Dendritic cell treated with granulocyte-macrophage colony-stimulating factor and Interleukin-4, amounts not matched to agents 40 ng/mL and 50 ng/mL, for 4 days (primary cell): ENCODE measurements around the gene LRRC74A.

ENCODE experiments used
- H3K27ac Mint-ChIP-seq: one replicate; pipeline ENCODE4 v1.8.0; 2022; ENCODE audit warnings: mild to moderate bottlenecking, mixed read lengths
- H3K27me3 Mint-ChIP-seq: one replicate; pipeline ENCODE4 v1.8.0; 2022; ENCODE audit warnings: mild to moderate bottlenecking, mixed read lengths
- H3K36me3 Mint-ChIP-seq: one replicate; pipeline ENCODE4 v1.8.0; 2022; ENCODE audit warnings: low read depth, mixed read lengths
- H3K4me1 Mint-ChIP-seq: one replicate; pipeline ENCODE4 v1.8.0; 2022; ENCODE audit warnings: low read depth, mixed read lengths
- H3K4me3 Mint-ChIP-seq: one replicate; pipeline ENCODE4 v1.8.0; 2022; ENCODE audit warnings: mild to moderate bottlenecking, moderate library complexity, mixed read lengths
- H3K9me3 Mint-ChIP-seq: one replicate; pipeline ENCODE4 v1.8.0; 2022; ENCODE audit warnings: mixed read lengths
- intact Hi-C: fragments of 100-400 bp; cut with micrococcal nuclease; formaldehyde crosslinking; loops from one replicate; pipeline ENCODE4 v1.15.0; 2022

Gene LRRC74A

GRCh38 chr14:76784881-76785280 is 41.3 kb upstream of the LRRC74A start:
- intact Hi-C loops: loop anchor here (1.0 kb wide), 1 partner anchor 75 kb away; no protein-coding TSS in a partner anchor
- Mint-ChIP-seq H3K27me3 (no peaks in the 10 kb centered on the region), H3K36me3 (peaks cover 79% of the 10 kb centered on the region), H3K4me1 (peaks cover 53% of the 10 kb centered on the region), H3K27ac (no peak overlapping the region), H3K9me3 (no peaks in the 10 kb centered on the region), H3K4me3 (no peak overlapping the region)

GRCh38 chr14:76786601-76787000 is 39.6 kb upstream of the LRRC74A start:
- Mint-ChIP-seq H3K9me3 (no peaks in the 10 kb centered on the region), H3K27me3 (no peaks in the 10 kb centered on the region), H3K36me3 (peaks cover 79% of the 10 kb centered on the region), H3K27ac (no peak overlapping the region), H3K4me1 (peaks cover 36% of the 10 kb centered on the region), H3K4me3 (no peak overlapping the region)
- intact Hi-C loops: no loop called here

- no peak overlapping the region for H3K27ac Mint-ChIP-seq
- no peak overlapping the region for H3K4me3 Mint-ChIP-seq
- H3K27me3 Mint-ChIP-seq: no peaks in the 10 kb centered on the region
- H3K36me3 Mint-ChIP-seq: peaks cover 93% of the 10 kb centered on the region
- intact Hi-C loops: no loop called here
- no peaks in the 10 kb centered on the region for H3K9me3 Mint-ChIP-seq
- no peaks in the 10 kb centered on the region for H3K4me1 Mint-ChIP-seq
Measured at GRCh38 chr14:76792422-76792821, 33.8 kb upstream of the LRRC74A start.

GRCh38 chr14:76793324-76793723 is 32.9 kb upstream of the LRRC74A start:
- H3K36me3 Mint-ChIP-seq: peaks cover 93% of the 10 kb centered on the region
- H3K9me3 Mint-ChIP-seq: no peaks in the 10 kb centered on the region
- no peak overlapping the region for H3K27ac Mint-ChIP-seq
- H3K27me3 Mint-ChIP-seq: no peaks in the 10 kb centered on the region
- H3K4me3 Mint-ChIP-seq: no peak overlapping the region
- intact Hi-C loops: no loop called here
- no peaks in the 10 kb centered on the region for H3K4me1 Mint-ChIP-seq

- no peak overlapping the region for H3K4me3 Mint-ChIP-seq
- H3K27ac Mint-ChIP-seq: no peak overlapping the region
- H3K27me3 Mint-ChIP-seq: no peaks in the 10 kb centered on the region
- H3K9me3 Mint-ChIP-seq: no peaks in the 10 kb centered on the region
- no peaks in the 10 kb centered on the region for H3K4me1 Mint-ChIP-seq
- H3K36me3 Mint-ChIP-seq: peaks cover 93% of the 10 kb centered on the region
- intact Hi-C loops: no loop called here
Measured at GRCh38 chr14:76793956-76794355, 32.3 kb upstream of the LRRC74A start.

GRCh38 chr14:76806446-76806845 is 19.8 kb upstream of the LRRC74A start:
- Mint-ChIP-seq H3K4me3 (no peak overlapping the region), H3K27ac (no peak overlapping the region), H3K9me3 (no peaks in the 10 kb centered on the region), H3K36me3 (peaks cover 70% of the 10 kb centered on the region), H3K4me1 (peaks cover 48% of the 10 kb centered on the region), H3K27me3 (no peaks in the 10 kb centered on the region)
- intact Hi-C loops: no loop called here

GRCh38 chr14:76808011-76808410 is 18.2 kb upstream of the LRRC74A start:
- H3K27me3 Mint-ChIP-seq: no peaks in the 10 kb centered on the region
- no peaks in the 10 kb centered on the region for H3K9me3 Mint-ChIP-seq
- peaks cover 50% of the 10 kb centered on the region for H3K4me1 Mint-ChIP-seq
- H3K27ac Mint-ChIP-seq: no peak overlapping the region
- no peak overlapping the region for H3K4me3 Mint-ChIP-seq
- intact Hi-C loops: no loop called here
- peaks cover 64% of the 10 kb centered on the region for H3K36me3 Mint-ChIP-seq

GRCh38 chr14:76808990-76809389 is 17.2 kb upstream of the LRRC74A start:
- Mint-ChIP-seq H3K27me3 (no peaks in the 10 kb centered on the region), H3K4me1 (peaks cover 44% of the 10 kb centered on the region), H3K9me3 (no peaks in the 10 kb centered on the region), H3K4me3 (no peak overlapping the region), H3K36me3 (peaks cover 55% of the 10 kb centered on the region), H3K27ac (no peak overlapping the region)
- intact Hi-C loops: no loop called here

- H3K27me3 Mint-ChIP-seq: no peaks in the 10 kb centered on the region
- H3K36me3 Mint-ChIP-seq: peaks cover 46% of the 10 kb centered on the region
- peak overlapping the region; percentile 37 for H3K4me3 Mint-ChIP-seq
- intact Hi-C loops: loop anchor here (5.0 kb wide), 1 partner anchor 52 kb away; no protein-coding TSS in a partner anchor
- no peaks in the 10 kb centered on the region for H3K9me3 Mint-ChIP-seq
- no peak overlapping the region for H3K27ac Mint-ChIP-seq
- peaks cover 44% of the 10 kb centered on the region for H3K4me1 Mint-ChIP-seq
Measured at GRCh38 chr14:76810525-76810924, 15.7 kb upstream of the LRRC74A start.

- Mint-ChIP-seq H3K4me1 (peaks cover 44% of the 10 kb centered on the region), H3K9me3 (no peaks in the 10 kb centered on the region), H3K27ac (no peak overlapping the region), H3K4me3 (peak overlapping the region; percentile 37), H3K27me3 (no peaks in the 10 kb centered on the region), H3K36me3 (peaks cover 46% of the 10 kb centered on the region)
- intact Hi-C loops: loop anchor here (5.0 kb wide), 1 partner anchor 51 kb away; no protein-coding TSS in a partner anchor
Measured at GRCh38 chr14:76810953-76811400, 15.2 kb upstream of the LRRC74A start.

GRCh38 chr14:76811561-76811960 is 14.6 kb upstream of the LRRC74A start:
- Mint-ChIP-seq H3K27ac (peak overlapping the region; percentile 81), H3K4me1 (peaks cover 44% of the 10 kb centered on the region)

GRCh38 chr14:76812093-76812421 is 14.2 kb upstream of the LRRC74A start:
- Mint-ChIP-seq H3K4me3 (peak overlapping the region; percentile 91), H3K9me3 (no peaks in the 10 kb centered on the region), H3K27me3 (no peaks in the 10 kb centered on the region), H3K36me3 (peaks cover 35% of the 10 kb centered on the region), H3K27ac (peak overlapping the region; percentile 81), H3K4me1 (peaks cover 41% of the 10 kb centered on the region)
- intact Hi-C loops: loop anchor here (5.0 kb wide), 1 partner anchor 50 kb away; no protein-coding TSS in a partner anchor

More at GRCh38 chr14:76811561-76811960, 14.6 kb upstream of the LRRC74A start:
- peaks cover 40% of the 10 kb centered on the region for H3K36me3 Mint-ChIP-seq
- H3K4me3 Mint-ChIP-seq: peak overlapping the region; percentile 91
- no peaks in the 10 kb centered on the region for H3K9me3 Mint-ChIP-seq
- intact Hi-C loops: loop anchor here (5.0 kb wide), 1 partner anchor 51 kb away; no protein-coding TSS in a partner anchor
- no peaks in the 10 kb centered on the region for H3K27me3 Mint-ChIP-seq

GRCh38 chr14:76812422-76813383 is 13.5 kb upstream of the LRRC74A start, which contains the start of gene ANGEL1:
Gene ANGEL1 (minus strand): TSS chr14:76812882. CDS start chr14:76812827, 55 bp downstream.
- intact Hi-C loops: loop anchor here (5.0 kb wide), 1 partner anchor 50 kb away; no protein-coding TSS in a partner anchor
- peaks cover 35% of the 10 kb centered on the region for H3K4me1 Mint-ChIP-seq
- no peaks in the 10 kb centered on the region for H3K9me3 Mint-ChIP-seq
- H3K36me3 Mint-ChIP-seq: peaks cover 29% of the 10 kb centered on the region
- peak within 1 kb of the TSS; percentile 91 for H3K4me3 Mint-ChIP-seq
- peak within 1 kb of the TSS; percentile 81 for H3K27ac Mint-ChIP-seq
- H3K27me3 Mint-ChIP-seq: no peaks in the 10 kb centered on the region
